ENCODE results near the gene CCR3. TPM values are rescaled to one million over a fixed set of nuclear protein-coding genes. Genes with fewer than 3 reads are reported as not detected.

Gene CCR3
- total RNA-seq, 1 donor from 2014 or later, result not detected

GRCh38 chr3:46289966-46290365 is 47.7 kb downstream of the CCR3 start:
- no peak for DNase-seq (ENCODE audit: low spot score)
- intact Hi-C loops (cut with DNase I), result no loop called here

- intact Hi-C loops (cut with DNase I), result no loop called here
These were observed 48.8 kb downstream of the CCR3 start for GRCh38 chr3:46291046-46291445.

GRCh38 chr3:46293035-46293724 is 50.9 kb downstream of the CCR3 start:
- intact Hi-C loops (cut with DNase I), result no loop called here
- DNase-seq (ENCODE audit: low spot score), result no peak

More at GRCh38 chr3:46291046-46291445, 48.8 kb downstream of the CCR3 start:
- DNase-seq (ENCODE audit: low spot score), result no peak

- intact Hi-C loops (cut with DNase I), result no loop called here
- DNase-seq (ENCODE audit: low spot score), result no peak
These were observed 52.0 kb downstream of the CCR3 start for GRCh38 chr3:46293991-46294833.

- DNase-seq (ENCODE audit: low spot score), result no peak
- intact Hi-C loops (cut with DNase I), result no loop called here
These were observed 54.6 kb downstream of the CCR3 start for GRCh38 chr3:46296826-46297225.

GRCh38 chr3:46297658-46298423 is 55.6 kb downstream of the CCR3 start:
- DNase-seq (ENCODE audit: low spot score), result no peak
- intact Hi-C loops (cut with DNase I), result no loop called here

GRCh38 chr3:46298871-46299607 is 56.8 kb downstream of the CCR3 start:
- intact Hi-C loops (cut with DNase I), result no loop called here
- DNase-seq (ENCODE audit: low spot score), result no peak

GRCh38 chr3:46299608-46300460 is 57.6 kb downstream of the CCR3 start:
- intact Hi-C loops (cut with DNase I), result no loop called here
- no peak for DNase-seq (ENCODE audit: low spot score)

- intact Hi-C loops (cut with DNase I), result no loop called here
- DNase-seq (ENCODE audit: low spot score), result no peak
These were observed 58.2 kb downstream of the CCR3 start for GRCh38 chr3:46300461-46300789.

- no peak for DNase-seq (ENCODE audit: low spot score)
- intact Hi-C loops (cut with DNase I), result no loop called here
These were observed 59.0 kb downstream of the CCR3 start for GRCh38 chr3:46301122-46301835.

GRCh38 chr3:46303240-46303639 is 61.0 kb downstream of the CCR3 start:
- DNase-seq (ENCODE audit: low spot score), result no peak
- intact Hi-C loops (cut with DNase I), result no loop called here

- intact Hi-C loops (cut with DNase I), result no loop called here
- DNase-seq (ENCODE audit: low spot score), result no peak
These were observed 62.5 kb downstream of the CCR3 start for GRCh38 chr3:46304739-46305138.

GRCh38 chr3:46312991-46313390 is 70.7 kb downstream of the CCR3 start:
- intact Hi-C loops (cut with DNase I), result no loop called here
- DNase-seq (ENCODE audit: low spot score), result no peak

GRCh38 chr3:46314517-46314916 is 72.3 kb downstream of the CCR3 start:
- intact Hi-C loops (cut with DNase I), result no loop called here
- no peak for DNase-seq (ENCODE audit: low spot score)

GRCh38 chr3:46316206-46316605 is 73.9 kb downstream of the CCR3 start:
- DNase-seq (ENCODE audit: low spot score), result no peak
- intact Hi-C loops (cut with DNase I), result no loop called here

Measured in cardiac septum (tissue), 1 donor.